HEK293 (cell line): ENCODE data around the gene WWOX.

Experiments used
- CTCF ChIA-PET: fragments of 350-600 bp; formaldehyde crosslinking; extraction: SDS; loops from one replicate; lab custom pipeline; 2021; ENCODE audit warnings: antibody characterized with exemption; lab: Yijun Ruan, JAX
- POLR2A ChIA-PET: fragments of 300-600 bp; formaldehyde crosslinking; extraction: SDS; loops from one replicate; lab custom pipeline; 2020; ENCODE audit warnings: antibody characterized with exemption, inconsistent platforms; lab: Yijun Ruan, JAX
- H3K27ac ChIP-seq: fragments of 200-500 bp; sonication (Bioruptor generic); 2 replicates; pipeline ENCODE4 v1.5.1; 2014; ENCODE audit warnings: low read depth, low read length, control low read depth, inconsistent platforms; ENCODE audit errors: extremely low read depth
- H3K36me3 ChIP-seq, 2 experiments: fragments of 200-500 bp in 1 of 2; sonication (Bioruptor generic) in 1 of 2; 1 replicate in 1 of 2; 2 replicates in 1 of 2; pipeline ENCODE4 v1.5.1; 2014 to 2017; ENCODE audit warnings: inconsistent platforms in 2 of 2, low read length in 2 of 2; ENCODE audit not compliant: control insufficient read depth in 2 of 2, insufficient read depth in 1 of 2
- H3K4me1 ChIP-seq: fragments of 200-500 bp; sonication (Bioruptor generic); 2 replicates; pipeline ENCODE4 v1.5.1; 2014; ENCODE audit warnings: mild to moderate bottlenecking, low read length, inconsistent platforms; ENCODE audit not compliant: control insufficient read depth, insufficient read depth
- H3K4me3 ChIP-seq: 2 replicates; pipeline ENCODE4 v1.5.1; 2011; ENCODE audit warnings: low read depth, mild to moderate bottlenecking, control low read depth, low read length, moderate library complexity
- H3K9me3 ChIP-seq: fragments of 200-500 bp; sonication (Bioruptor generic); 2 replicates; pipeline ENCODE4 v1.5.1; 2014; ENCODE audit warnings: low read depth, low read length, inconsistent platforms; ENCODE audit not compliant: control insufficient read depth, insufficient read depth
- BCL11A ChIP-seq: fragments of 450-650 bp; formaldehyde crosslinking; IDR thresholded peaks from 2 replicates; pipeline ENCODE4 v1.5.1; 2016; ENCODE audit warnings: low read depth, missing biosample characterization, missing genetic modification characterization
- IKZF3 ChIP-seq: fragments of 450-650 bp; IDR thresholded peaks from 2 replicates; pipeline ENCODE4 v1.5.0; 2018; ENCODE audit warnings: missing biosample characterization, mild to moderate bottlenecking, missing genetic modification characterization, moderate library complexity
- PRDM6 ChIP-seq: fragments of 450-650 bp; formaldehyde crosslinking; IDR thresholded peaks from 2 replicates; pipeline ENCODE4 v1.5.1; 2017; ENCODE audit warnings: missing biosample characterization, missing genetic modification characterization
- REPIN1 ChIP-seq: fragments of 450-650 bp; formaldehyde crosslinking; IDR thresholded peaks from 2 replicates; pipeline ENCODE4 v1.5.1; 2017; ENCODE audit warnings: missing biosample characterization, missing genetic modification characterization, low read depth
- TRIM28 ChIP-seq: IDR thresholded peaks from 2 replicates; pipeline ENCODE4 v1.6.1; 2011; ENCODE audit warnings: low read length, control low read depth, borderline replicate concordance
- TSHZ1 ChIP-seq: fragments of 450-650 bp; formaldehyde crosslinking; IDR thresholded peaks from 2 replicates; pipeline ENCODE4 v1.5.1; 2016; ENCODE audit warnings: missing biosample characterization, missing genetic modification characterization, borderline replicate concordance
- ZBTB20 ChIP-seq: fragments of 450-650 bp; formaldehyde crosslinking; IDR thresholded peaks from 2 replicates; pipeline ENCODE4 v1.5.1; 2016; ENCODE audit warnings: missing biosample characterization, missing genetic modification characterization
- ZNF133 ChIP-seq: fragments of 450-650 bp; formaldehyde crosslinking; IDR thresholded peaks from 2 replicates; pipeline ENCODE4 v1.5.1; 2016; ENCODE audit warnings: missing biosample characterization, missing genetic modification characterization
- ZNF140 ChIP-seq: fragments of 450-650 bp; formaldehyde crosslinking; IDR thresholded peaks from 2 replicates; pipeline ENCODE4 v1.5.1; 2016; ENCODE audit warnings: missing biosample characterization, missing genetic modification characterization
- ZNF155 ChIP-seq: fragments of 450-650 bp; formaldehyde crosslinking; IDR thresholded peaks from 2 replicates; pipeline ENCODE4 v1.5.1; 2016; ENCODE audit warnings: missing biosample characterization, missing genetic modification characterization
- ZNF366 ChIP-seq: fragments of 450-650 bp; formaldehyde crosslinking; conservative IDR thresholded peaks from 2 replicates; pipeline ENCODE4 v1.5.1; 2016; ENCODE audit warnings: missing biosample characterization, missing genetic modification characterization
- ZNF37A ChIP-seq: fragments of 450-650 bp; IDR thresholded peaks from 2 replicates; pipeline ENCODE4 v1.5.1; 2018; ENCODE audit warnings: missing biosample characterization, missing genetic modification characterization
- ZNF394 ChIP-seq: fragments of 450-650 bp; formaldehyde crosslinking; IDR thresholded peaks from 2 replicates; pipeline ENCODE4 v1.5.1; 2016; ENCODE audit warnings: missing biosample characterization, missing genetic modification characterization, mild to moderate bottlenecking, moderate library complexity, borderline replicate concordance
- ZNF426 ChIP-seq: fragments of 450-650 bp; formaldehyde crosslinking; IDR thresholded peaks from 2 replicates; pipeline ENCODE4 v1.5.1; 2017; ENCODE audit warnings: missing biosample characterization, missing genetic modification characterization, mild to moderate bottlenecking, inconsistent platforms, moderate library complexity
- ZNF510 ChIP-seq: fragments of 450-650 bp; formaldehyde crosslinking; IDR thresholded peaks from 2 replicates; pipeline ENCODE4 v1.5.1; 2018; ENCODE audit warnings: mild to moderate bottlenecking, missing genetic modification characterization, missing biosample characterization; ENCODE audit not compliant: insufficient replicate concordance
- ZNF561 ChIP-seq: fragments of 450-650 bp; IDR thresholded peaks from 2 replicates; pipeline ENCODE4 v1.5.1; 2018; ENCODE audit warnings: missing biosample characterization, missing genetic modification characterization, borderline replicate concordance
- ZNF571 ChIP-seq: fragments of 450-650 bp; formaldehyde crosslinking; IDR thresholded peaks from 2 replicates; pipeline ENCODE4 v1.5.0; 2017; ENCODE audit warnings: missing biosample characterization, missing genetic modification characterization
- ZNF600 ChIP-seq: fragments of 450-650 bp; formaldehyde crosslinking; IDR thresholded peaks from 2 replicates; pipeline ENCODE4 v1.5.1; 2016; ENCODE audit warnings: missing biosample characterization, missing genetic modification characterization
- ZNF621 ChIP-seq: fragments of 450-650 bp; formaldehyde crosslinking; IDR thresholded peaks from 2 replicates; pipeline ENCODE4 v1.5.1; 2017; ENCODE audit warnings: missing biosample characterization, missing genetic modification characterization
- ZNF623 ChIP-seq: fragments of 450-650 bp; formaldehyde crosslinking; IDR thresholded peaks from 2 replicates; pipeline ENCODE4 v1.5.1; 2016; ENCODE audit warnings: missing biosample characterization, missing genetic modification characterization
- ZNF626 ChIP-seq: fragments of 450-650 bp; sonication (Bioruptor Pico); formaldehyde crosslinking; IDR thresholded peaks from 2 replicates; pipeline ENCODE4 v1.5.1; 2018; ENCODE audit warnings: missing biosample characterization, missing genetic modification characterization, inconsistent platforms
- ZNF654 ChIP-seq: fragments of 450-650 bp; formaldehyde crosslinking; IDR thresholded peaks from 2 replicates; pipeline ENCODE4 v1.5.1; 2016; ENCODE audit warnings: low read depth, missing biosample characterization, missing genetic modification characterization
- ZNF660 ChIP-seq: fragments of 450-650 bp; IDR thresholded peaks from 2 replicates; pipeline ENCODE4 v1.5.1; 2018; ENCODE audit warnings: missing biosample characterization, mild to moderate bottlenecking, missing genetic modification characterization
- ZNF692 ChIP-seq: fragments of 450-650 bp; formaldehyde crosslinking; IDR thresholded peaks from 2 replicates; pipeline ENCODE4 v1.5.1; 2016; ENCODE audit warnings: missing biosample characterization, missing genetic modification characterization
- TF ChIP-seq, protein P1 (sequence below): fragments of 450-650 bp; formaldehyde crosslinking; IDR thresholded peaks from 2 replicates; pipeline ENCODE4 v1.5.1; 2016; ENCODE audit warnings: missing biosample characterization, missing genetic modification characterization

The WWOX gene

DNA sequence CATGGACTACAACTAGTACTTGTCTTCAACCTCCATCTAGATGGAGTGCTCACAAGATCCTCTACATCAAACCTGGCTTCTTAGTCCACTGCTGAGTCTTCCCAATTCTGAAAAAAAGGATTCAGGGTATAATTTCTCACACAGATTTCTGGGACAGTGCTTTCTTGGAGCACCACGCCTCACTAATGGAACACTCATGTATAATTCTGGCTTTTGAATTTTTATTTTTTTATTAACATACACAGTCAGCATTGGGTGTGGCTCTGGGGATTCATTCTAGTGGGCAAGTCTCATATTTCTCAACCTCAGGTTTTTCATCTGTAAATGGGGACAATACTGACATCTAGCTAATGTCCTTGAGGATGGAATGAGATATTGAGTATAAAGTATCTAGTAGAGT lies 696.0 kb downstream of the WWOX start (continued):
- no peak for TF ChIP-seq ZNF155 (tag by site-specific recombination)
- no peak for TF ChIP-seq ZNF660 (tag by site-specific recombination)
- TF ChIP-seq, protein P1, sequence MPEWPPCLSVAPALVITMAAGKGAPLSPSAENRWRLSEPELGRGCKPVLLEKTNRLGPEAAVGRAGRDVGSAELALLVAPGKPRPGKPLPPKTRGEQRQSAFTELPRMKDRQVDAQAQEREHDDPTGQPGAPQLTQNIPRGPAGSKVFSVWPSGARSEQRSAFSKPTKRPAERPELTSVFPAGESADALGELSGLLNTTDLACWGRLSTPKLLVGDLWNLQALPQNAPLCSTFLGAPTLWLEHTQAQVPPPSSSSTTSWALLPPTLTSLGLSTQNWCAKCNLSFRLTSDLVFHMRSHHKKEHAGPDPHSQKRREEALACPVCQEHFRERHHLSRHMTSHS, result no peak
- TF ChIP-seq ZNF621 (tag by site-specific recombination), result no peak
- no peak for TF ChIP-seq ZNF426 (tag by site-specific recombination)
- no peak for TF ChIP-seq ZNF133
- TF ChIP-seq TSHZ1 (tag by site-specific recombination), result no peak

- Histone ChIP-seq H3K4me1 (0 out of 2 replicates have a peak, but pooled peaks cover 2% of the 10 kb centered on the region), H3K9me3 (no peaks in the 10 kb centered on the region), H3K27ac (no peak overlapping the region), H3K4me3 (no peak overlapping the region), H3K36me3 (no peaks in the 10 kb centered on the region)
- POLR2A ChIA-PET, result no interaction called here
- CTCF ChIA-PET, result no interaction called here
- TF ChIP-seq ZNF510 (no peak), BCL11A (tag by site-specific recombination) (no peak), ZNF692 (no peak), ZNF600 (tag by site-specific recombination) (no peak), ZNF626 (tag by site-specific recombination) (no peak), PRDM6 (tag by site-specific recombination) (no peak), ZNF394 (tag by site-specific recombination) (no peak), TRIM28 (no peak), ZBTB20 (tag by site-specific recombination) (no peak)
These were observed 696.9 kb downstream of the WWOX start for GRCh38 chr16:78796221-78796866.

- CTCF ChIA-PET, result no interaction called here
- Histone ChIP-seq H3K4me1 (0 out of 2 replicates have a peak, but pooled peaks cover 2% of the 10 kb centered on the region), H3K27ac (no peak overlapping the region), H3K36me3 (no peaks in the 10 kb centered on the region), H3K9me3 (no peaks in the 10 kb centered on the region), H3K4me3 (no peak overlapping the region)
- POLR2A ChIA-PET, result no interaction called here
- TF ChIP-seq ZNF140 (tag by site-specific recombination) (no peak), REPIN1 (tag by site-specific recombination) (no peak), ZNF366 (no peak), ZNF623 (tag by site-specific recombination) (no peak), IKZF3 (tag by site-specific recombination) (no peak), ZNF571 (no peak), ZNF37A (tag by site-specific recombination) (no peak), ZNF654 (tag by site-specific recombination) (no peak), ZNF561 (tag by site-specific recombination) (no peak)
These were observed 700.0 kb downstream of the WWOX start for GRCh38 chr16:78799429-78799828.
